ENCODE data around the gene TTC3. TPM values are rescaled to one million over a fixed set of nuclear protein-coding genes. Genes with fewer than 3 reads are reported as not detected.

Gene TTC3
- total and polyA plus RNA-seq, 2 of the 13 experiments (the other 11 are each of a cell fraction or from before 2014, with no cell fraction given): 55.7 to 108 TPM

DNA sequence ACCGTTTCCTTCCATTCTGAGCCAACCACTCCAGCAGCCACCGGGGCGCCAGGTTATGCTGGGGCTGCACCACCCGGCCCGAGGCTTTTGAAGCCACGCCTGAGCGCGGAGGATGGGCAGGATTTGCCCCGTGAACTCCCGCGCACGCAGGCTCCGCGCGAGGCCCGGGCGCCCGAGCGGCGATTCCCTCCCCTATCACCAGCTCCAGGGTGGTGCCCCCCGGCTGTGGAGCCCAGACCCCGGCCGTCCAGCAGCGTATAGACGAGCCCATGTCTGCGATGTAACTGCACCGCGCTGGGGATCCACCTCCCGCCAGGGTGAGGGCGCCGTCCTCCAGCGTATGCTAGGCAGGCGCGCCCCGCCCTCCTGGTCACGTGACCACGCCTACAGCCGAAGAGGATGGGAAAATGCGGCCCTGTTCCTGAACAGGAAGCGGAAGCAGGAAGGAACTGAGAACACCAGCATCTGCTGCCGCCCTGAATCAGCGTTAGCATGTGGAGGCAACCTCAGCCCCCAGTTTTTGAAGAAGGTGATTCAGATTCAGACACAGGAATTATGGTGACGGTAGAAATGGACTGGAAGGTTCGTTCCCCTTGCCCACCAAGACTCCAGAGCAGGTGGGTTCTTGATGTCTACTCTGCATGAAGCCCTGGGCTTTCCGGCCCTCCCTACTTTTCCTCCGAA is 148.1 kb downstream of the TTC3 start:
- DNase-seq (ENCODE audit: low spot score) (peak; percentile 93), FAIRE-seq (peak; percentile 96), ATAC-seq (peak; percentile 92)
- WGBS (ENCODE audit: low lambda C conversion rate): 2% methylated on average over 13 of the region's 46 CpGs
- H3K4me1 ChIP-seq (ENCODE audit: insufficient read depth, low read length): peaks cover 21% of the 10 kb centered on the region
- H3K36me3 ChIP-seq (replicated peaks in 1 of 2; ENCODE audit: control insufficient read depth in 1 of 2, insufficient read depth in 2 of 2, low read length in 2 of 2): peaks cover 5 to 20% of the 10 kb centered on the region in 2 experiments; a peak in 3 of 5 replicates
- in situ Hi-C loops (cut with HindIII; ENCODE audit: extremely low pct_ligation_motif_present, low pct_unique_long_range_greater_than_20kb) (no loop called here), intact Hi-C loops (cut with micrococcal nuclease; ENCODE audit: unreplicated experiment) (loop anchor here (2.0 to 5.0 kb wide), 3 partner anchors 14 to 146 kb away; partner anchors contain the start of gene DYRK1A)
- H3K27ac ChIP-seq (ENCODE audit: extremely low read length, insufficient read depth, low read length): peak overlapping the region; percentile 74
- no peaks in the 10 kb centered on the region for H4K20me1 ChIP-seq (ENCODE audit: insufficient read depth, low read length)
- peak overlapping the region; percentile 90 for H3K4me2 ChIP-seq (ENCODE audit: low read depth, low read length)
- POLR2A ChIA-PET: interaction anchor here (0.7 to 2.2 kb wide), 7 partner anchors 11 to 344 kb away, joined by 3 to 17 read pairs (median 5); partner anchors contain the start of genes DYRK1A and VPS26C
- H2AFZ ChIP-seq (ENCODE audit: low read length): peak overlapping the region; percentile 87
- peak overlapping the region; percentile 77 for H3K9ac ChIP-seq (ENCODE audit: insufficient read depth, low read depth, low read length)
- H3K79me2 ChIP-seq (ENCODE audit: insufficient read depth, low read length): peaks cover 25% of the 10 kb centered on the region
- no TSS peak for BruUV-seq (replicated peaks)
- CTCF ChIA-PET (ENCODE audit: low intra/inter-chr PET ratio, low total read pairs): no interaction called here
- H3K4me3 ChIP-seq (replicated peaks in 1 of 3; ENCODE audit: insufficient read depth in 1 of 3, low read depth in 2 of 3, low read length in 3 of 3): peak overlapping the region; percentile 66 to 78 (median 67)
- no peaks in the 10 kb centered on the region for H3K27me3 ChIP-seq (ENCODE audit: control insufficient read depth in 1 of 2, insufficient read depth in 2 of 2, low read length in 2 of 2)
- no peaks in the 10 kb centered on the region for H3K9me3 ChIP-seq (ENCODE audit: low read length)
- TF ChIP-seq, protein P1, sequence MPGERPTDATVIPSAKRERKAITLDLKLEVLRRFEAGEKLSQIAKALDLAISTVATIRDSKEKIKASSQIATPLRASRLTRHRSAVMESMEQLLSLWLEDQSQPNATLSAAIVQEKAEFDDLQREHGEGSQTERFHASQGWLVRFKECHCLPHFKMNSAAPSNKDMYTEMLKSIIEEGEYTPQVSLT (CRISPR knock-in tag; IDR thresholded peaks at IDR 0.05; ENCODE audit: borderline replicate concordance, low read depth): no peak
- TF ChIP-seq ZNF557 (CRISPR knock-in tag; IDR thresholded peaks at IDR 0.05) (0 out of 2 replicates have a peak, but pooled peaks have one; percentile 72), TMF1 (CRISPR knock-in tag; IDR thresholded peaks at IDR 0.05; ENCODE audit: low read depth) (no peak), HNRNPL (IDR thresholded peaks at IDR 0.05; ENCODE audit: low read depth, low read length) (no peak), SP140L (CRISPR knock-in tag; IDR thresholded peaks at IDR 0.05; ENCODE audit: borderline replicate concordance) (peak; percentile 51; the same call in 1 of the 2 replicates), NR2F2 (IDR thresholded peaks at IDR 0.05; ENCODE audit: borderline replicate concordance, low read depth) (no peak), GPN1 (CRISPR knock-in tag; IDR thresholded peaks at IDR 0.05; ENCODE audit: borderline replicate concordance) (no peak), ZFP41 (CRISPR knock-in tag; IDR thresholded peaks at IDR 0.05; ENCODE audit: borderline replicate concordance) (no peak), HMG20A (CRISPR knock-in tag; IDR thresholded peaks at IDR 0.05; ENCODE audit: borderline replicate concordance) (no peak), ZNF770 (CRISPR knock-in tag; IDR thresholded peaks at IDR 0.05) (peak; percentile 56; the same call in 1 of the 2 replicates), FIP1L1 (IDR thresholded peaks at IDR 0.05; ENCODE audit: borderline replicate concordance, insufficient read depth, low read depth, low read length) (peak; percentile 86; the same call in 1 of the 2 replicates), NFE2L1 (CRISPR knock-in tag; IDR thresholded peaks at IDR 0.05; ENCODE audit: borderline replicate concordance) (no peak), TRIM24 (CRISPR knock-in tag; IDR thresholded peaks at IDR 0.05) (no peak), NPAS2 (CRISPR knock-in tag; IDR thresholded peaks at IDR 0.05; ENCODE audit: borderline replicate concordance) (no peak), MYNN (CRISPR knock-in tag; IDR thresholded peaks at IDR 0.05; ENCODE audit: low read depth) (no peak), ZNF136 (CRISPR knock-in tag; IDR thresholded peaks at IDR 0.05; ENCODE audit: low read depth) (peak; percentile 79; the same call in 1 of the 2 replicates), ZNF550 (CRISPR knock-in tag; IDR thresholded peaks at IDR 0.05; ENCODE audit: borderline replicate concordance) (no peak), YEATS2 (CRISPR knock-in tag; IDR thresholded peaks at IDR 0.05; ENCODE audit: borderline replicate concordance) (peak; percentile 91; the same call in 1 of the 2 replicates), ZNF292 (CRISPR knock-in tag; IDR thresholded peaks at IDR 0.05; ENCODE audit: borderline replicate concordance, low read depth) (peak; percentile 66; the same call in 1 of the 2 replicates)
- TF ChIP-seq, protein P2, sequence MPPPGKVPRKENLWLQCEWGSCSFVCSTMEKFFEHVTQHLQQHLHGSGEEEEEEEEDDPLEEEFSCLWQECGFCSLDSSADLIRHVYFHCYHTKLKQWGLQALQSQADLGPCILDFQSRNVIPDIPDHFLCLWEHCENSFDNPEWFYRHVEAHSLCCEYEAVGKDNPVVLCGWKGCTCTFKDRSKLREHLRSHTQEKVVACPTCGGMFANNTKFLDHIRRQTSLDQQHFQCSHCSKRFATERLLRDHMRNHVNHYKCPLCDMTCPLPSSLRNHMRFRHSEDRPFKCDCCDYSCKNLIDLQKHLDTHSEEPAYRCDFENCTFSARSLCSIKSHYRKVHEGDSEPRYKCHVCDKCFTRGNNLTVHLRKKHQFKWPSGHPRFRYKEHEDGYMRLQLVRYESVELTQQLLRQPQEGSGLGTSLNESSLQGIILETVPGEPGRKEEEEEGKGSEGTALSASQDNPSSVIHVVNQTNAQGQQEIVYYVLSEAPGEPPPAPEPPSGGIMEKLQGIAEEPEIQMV (CRISPR knock-in tag; IDR thresholded peaks at IDR 0.05; ENCODE audit: low read depth): peak; percentile 89

All from HepG2 (cell line).